Middle frontal gyrus (tissue), 1 donor: ENCODE measurements around the gene PPM1J.

Experiments used
- DNase-seq: peaks from one replicate; pipeline ENCODE4 v3.0.0-alpha.2; 2015; ENCODE audit warnings: low spot score; ENCODE audit errors: extremely low spot score

PPM1J gene

GRCh38 chr1:112704934-112705627 is 10.1 kb downstream of the PPM1J start:
- DNase-seq, result no peak

DNA sequence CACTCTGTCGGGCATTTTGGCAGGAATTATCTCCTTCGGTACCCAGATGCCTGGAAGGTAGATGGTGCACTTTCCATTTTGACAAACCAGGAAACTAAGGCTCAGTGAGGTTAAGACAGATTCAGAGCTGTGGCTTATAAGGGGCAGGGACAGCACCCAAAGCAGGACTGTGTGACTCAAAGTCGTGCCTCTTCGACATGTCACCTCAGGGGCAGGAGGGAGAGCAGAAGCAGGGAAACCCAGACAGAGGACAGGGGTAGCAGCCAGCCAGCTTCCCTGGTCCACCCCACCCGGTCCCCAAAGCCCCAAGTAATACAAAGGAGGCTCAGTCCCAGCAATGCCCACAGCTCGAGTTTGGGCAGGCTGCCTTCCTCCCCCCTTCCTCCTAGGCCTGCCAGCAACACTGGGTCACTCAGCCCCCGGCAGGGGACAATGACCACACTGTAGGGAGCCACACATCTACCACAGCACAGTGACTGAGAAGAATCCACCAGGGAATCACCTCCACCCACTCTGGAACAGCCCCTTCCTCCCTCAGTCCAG is 10.7 kb downstream of the PPM1J start:
- peak; percentile 47 for DNase-seq

- no peak for DNase-seq
Observed at GRCh38 chr1:112703706-112704105, 11.4 kb downstream of the PPM1J start.

- no peak for DNase-seq
Observed at GRCh38 chr1:112702420-112703261, 12.5 kb downstream of the PPM1J start.

- DNase-seq, result no peak
Observed at GRCh38 chr1:112702067-112702395, 13.1 kb downstream of the PPM1J start.

DNA sequence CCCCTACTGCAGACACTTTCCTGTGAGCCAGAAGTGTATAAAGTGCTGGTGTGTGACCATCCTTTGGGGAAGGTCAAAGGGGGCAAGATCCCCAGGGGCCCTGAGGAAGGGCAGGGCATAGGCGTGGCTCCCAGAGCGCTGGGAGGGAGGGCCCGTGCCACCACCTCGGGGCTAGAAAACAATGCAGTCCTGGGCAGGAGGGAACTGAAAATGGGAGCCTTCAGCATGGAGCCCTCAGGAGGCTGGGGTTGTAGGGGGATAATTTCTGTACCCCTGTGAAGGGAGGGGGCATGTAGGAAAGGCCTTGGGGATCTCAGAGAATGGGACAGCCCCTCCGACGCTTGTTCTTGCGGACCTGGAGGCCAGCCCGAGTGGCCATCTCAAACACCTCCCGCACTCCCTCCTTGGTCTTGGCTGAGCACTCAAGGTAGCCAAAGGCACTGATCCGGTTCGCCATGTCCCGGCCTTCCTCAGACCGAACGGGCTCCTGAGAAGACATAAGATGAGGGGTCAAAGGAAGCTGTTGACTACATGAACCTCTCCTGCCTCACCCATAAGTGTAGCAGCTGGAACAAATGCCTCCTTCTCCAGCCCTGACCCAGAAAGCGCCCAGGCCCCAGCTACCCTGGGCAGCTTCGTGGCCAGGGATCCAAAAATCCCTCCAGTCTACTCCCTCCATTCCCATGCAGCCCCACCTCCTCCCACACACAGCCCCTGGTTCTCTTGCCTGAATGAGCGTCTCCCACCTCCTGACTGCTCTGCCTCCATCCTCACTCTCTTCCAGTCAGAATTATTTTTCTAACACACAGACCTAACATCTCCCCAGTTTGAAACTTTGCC is 13.7 kb downstream of the PPM1J start:
- no peak for DNase-seq

DNA sequence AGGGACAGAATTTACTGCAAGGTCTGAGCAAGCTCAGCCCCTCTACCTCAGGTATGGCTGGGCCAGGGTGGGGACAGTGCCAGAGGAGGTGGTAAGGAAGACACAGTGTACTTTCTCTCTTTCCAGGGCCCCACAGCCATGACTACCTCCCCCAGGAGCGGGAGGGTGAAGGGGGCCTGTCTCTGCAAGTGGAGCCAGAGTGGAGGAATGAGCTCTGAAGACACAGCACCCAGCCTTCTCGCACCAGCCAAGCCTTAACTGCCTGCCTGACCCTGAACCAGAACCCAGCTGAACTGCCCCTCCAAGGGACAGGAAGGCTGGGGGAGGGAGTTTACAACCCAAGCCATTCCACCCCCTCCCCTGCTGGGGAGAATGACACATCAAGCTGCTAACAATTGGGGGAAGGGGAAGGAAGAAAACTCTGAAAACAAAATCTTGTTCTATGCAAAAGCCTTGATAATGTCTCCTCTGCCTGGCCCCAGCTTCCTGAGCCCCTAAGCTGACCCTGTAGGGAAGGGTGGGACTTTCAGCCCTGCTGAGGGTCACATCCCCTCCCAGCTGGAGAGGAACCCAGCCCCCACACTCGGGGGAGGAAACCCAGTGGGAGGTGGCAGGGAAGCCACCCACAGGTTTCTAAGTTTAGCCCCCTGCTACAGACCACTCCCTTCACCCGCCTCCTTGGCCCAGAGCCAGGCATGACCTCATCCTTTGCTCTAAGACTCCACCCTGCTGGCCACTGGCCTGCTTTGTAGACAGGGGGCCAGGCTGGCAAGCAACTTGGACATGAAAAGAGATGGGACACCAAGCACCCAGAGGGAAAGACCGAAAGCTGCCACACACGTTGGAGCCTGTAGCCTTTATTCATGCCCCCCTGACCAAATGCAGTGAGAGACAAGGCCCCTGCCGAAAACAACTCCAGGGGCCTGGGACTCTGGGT is 14.6 kb downstream of the PPM1J start:
- peak; percentile 52 for DNase-seq

DNA sequence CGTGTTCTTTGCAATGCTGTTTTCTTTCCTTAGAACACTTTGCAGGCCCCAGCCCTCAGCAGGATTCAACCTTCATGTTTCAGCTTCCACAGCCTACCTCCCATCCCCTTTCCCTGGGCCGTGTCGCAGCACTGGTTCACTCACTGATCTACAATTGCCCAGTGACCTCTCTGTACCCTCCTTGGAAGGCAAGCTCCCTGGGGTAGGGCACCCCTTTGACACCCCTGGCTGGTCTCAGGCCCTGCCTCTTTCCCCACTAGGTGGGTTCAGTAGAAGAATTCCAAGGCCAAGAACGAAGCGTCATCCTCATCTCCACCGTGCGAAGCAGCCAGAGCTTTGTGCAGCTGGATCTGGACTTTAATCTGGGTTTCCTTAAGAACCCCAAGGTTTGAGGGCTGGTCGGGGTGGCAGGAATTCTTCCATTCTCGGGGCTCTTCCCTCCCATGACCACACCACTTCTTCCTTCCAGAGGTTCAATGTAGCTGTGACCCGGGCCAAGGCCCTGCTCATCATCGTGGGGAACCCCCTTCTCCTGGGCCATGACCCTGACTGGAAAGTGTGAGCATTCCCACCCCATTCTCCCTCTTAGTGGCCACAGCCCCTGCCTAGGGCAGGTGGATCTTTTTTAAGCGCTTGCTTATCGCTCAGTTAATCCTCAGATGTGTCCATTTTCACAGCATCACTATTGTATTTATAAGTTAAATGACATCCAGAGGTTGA is 15.5 kb downstream of the PPM1J start:
- no peak for DNase-seq

- no peak for DNase-seq
Observed at GRCh38 chr1:112698366-112699310, 16.5 kb downstream of the PPM1J start.

GRCh38 chr1:112697781-112698201 is 17.3 kb downstream of the PPM1J start:
- no peak for DNase-seq

- DNase-seq, result no peak
Observed at GRCh38 chr1:112696578-112697314, 18.4 kb downstream of the PPM1J start.

DNA sequence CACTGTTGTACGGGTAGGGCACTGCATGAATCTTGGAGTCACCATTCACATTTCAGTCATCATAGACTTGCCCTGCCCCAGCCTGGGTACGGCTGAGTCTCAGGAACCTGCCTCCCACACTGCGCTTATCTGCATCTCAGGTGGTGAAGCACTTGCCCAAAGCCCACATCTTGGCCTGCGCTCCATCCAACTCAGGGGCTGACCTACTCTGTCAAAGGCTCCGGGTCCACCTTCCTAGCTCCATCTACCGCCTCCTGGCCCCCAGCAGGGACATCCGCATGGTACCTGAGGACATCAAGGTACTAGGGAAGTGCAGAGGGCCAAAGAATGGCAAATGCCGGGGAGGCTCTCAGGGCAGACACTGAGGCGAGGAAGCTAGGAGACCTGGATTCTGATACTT is 19.9 kb downstream of the PPM1J start:
- no peak for DNase-seq

DNA sequence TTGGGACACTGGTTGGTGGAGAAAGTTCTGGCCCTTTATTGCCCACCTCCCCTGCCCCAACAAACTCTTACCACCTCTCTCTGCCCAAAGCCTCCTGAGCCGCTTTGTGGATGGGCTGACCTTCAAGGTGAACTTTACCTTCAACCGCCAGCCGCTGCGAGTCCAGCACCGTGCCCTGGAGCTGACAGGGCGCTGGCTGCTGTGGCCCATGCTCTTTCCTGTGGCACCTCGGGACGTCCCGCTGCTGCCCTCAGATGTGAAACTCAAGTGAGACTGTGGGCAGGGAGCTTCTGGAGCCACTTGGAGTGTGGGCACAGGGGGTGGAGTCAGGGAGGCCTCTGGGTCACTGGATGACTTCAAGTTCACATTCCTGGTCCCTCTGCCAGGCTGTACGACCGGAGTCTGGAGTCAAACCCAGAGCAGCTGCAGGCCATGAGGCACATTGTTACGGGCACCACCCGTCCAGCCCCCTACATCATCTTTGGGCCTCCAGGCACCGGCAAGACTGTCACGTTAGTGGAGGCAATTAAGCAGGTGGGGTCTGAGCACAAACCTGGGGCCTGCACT is 20.7 kb downstream of the PPM1J start:
- no peak for DNase-seq

DNA sequence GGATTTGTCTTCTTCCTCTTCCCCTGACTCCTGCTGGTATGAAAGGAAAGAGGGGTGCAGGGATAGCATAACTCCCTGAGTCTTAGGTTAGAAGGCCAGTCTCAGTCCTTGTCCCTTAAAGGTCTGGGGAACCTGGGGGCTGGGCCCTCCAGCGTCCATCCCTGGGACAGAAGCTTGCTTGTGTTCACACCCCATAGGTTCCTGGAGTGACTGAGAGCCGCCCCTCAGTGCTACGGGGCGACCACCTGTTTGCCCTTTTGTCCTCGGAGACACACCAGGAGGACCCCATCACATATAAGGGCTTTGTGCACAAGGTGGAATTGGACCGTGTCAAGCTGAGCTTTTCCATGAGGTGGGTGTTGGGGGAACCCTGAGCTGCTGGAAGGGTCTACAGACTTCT is 21.3 kb downstream of the PPM1J start:
- no peak for DNase-seq

GRCh38 chr1:112692681-112693080 is 22.5 kb downstream of the PPM1J start:
- DNase-seq, result no peak

- DNase-seq, result no peak
Observed at GRCh38 chr1:112689842-112690237, 25.3 kb downstream of the PPM1J start.

DNA sequence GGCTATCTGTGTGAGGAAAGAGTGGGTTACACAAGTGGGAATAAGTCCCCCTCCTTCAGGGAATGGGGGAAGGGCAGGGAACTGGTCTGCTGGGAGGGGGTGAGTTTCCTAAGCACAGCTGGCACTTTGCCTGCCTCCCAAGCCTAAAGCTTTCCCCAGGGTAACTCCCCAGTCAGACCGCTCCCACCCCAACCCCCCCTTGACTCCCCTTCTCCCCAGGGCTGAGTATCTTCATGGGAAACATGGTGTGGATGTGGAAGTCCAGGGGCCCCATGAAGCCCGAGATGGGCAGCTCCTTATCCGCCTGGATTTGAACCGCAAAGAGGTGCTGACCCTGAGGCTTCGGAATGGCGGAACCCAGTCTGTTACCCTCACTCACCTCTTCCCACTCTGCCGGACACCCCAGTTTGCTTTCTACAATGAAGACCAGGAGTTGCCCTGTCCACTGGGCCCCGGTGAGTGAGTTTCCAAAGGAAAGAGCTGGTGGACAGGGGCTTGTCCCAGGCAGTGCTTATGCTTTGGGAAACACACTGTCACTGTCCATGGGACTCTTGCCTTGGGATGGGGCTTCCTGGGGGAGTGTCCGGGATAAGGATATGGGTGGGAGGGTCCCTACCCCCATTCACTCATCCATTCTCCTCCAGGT is 25.8 kb downstream of the PPM1J start:
- no peak for DNase-seq
